Measurements from ENCODE around the gene PLEKHA1.

The PLEKHA1 gene

DNA sequence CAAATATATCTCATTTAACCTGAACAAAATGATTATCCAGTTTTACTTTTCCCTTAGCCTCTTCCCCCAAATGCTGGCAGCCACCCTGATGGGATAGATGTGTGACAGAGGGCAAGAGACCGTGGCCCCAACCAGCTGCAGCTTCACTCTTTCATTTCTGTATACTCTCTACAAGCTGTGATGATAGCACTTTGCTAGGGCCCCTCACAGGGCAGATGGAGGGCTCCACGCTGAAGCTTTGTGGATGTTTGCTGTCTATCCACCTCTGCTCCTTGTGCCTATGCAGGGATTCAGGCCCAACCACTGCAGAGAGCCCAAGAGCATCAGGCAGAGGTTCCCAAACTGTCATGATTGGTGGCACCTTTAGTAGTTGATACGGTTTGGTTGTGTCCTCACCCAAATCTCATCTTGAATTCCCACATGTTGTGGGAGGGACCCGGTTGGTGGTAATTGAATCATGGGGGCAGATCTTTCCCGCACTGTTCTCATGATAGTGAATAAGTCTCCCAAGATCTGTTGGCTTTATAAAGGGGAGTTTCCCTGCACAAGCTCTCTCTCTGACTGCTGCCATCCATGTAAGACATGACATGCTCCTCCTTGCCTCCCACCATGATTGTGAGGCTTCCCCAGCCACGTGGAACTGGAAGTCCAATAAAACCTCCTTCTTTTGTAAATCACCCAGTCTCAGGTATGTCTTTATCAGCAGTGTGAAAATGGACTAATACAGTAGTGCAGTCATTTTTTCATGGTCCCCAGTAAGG, 107.0 kb downstream of the PLEKHA1 start:
- TF ChIP-seq, protein P1, sequence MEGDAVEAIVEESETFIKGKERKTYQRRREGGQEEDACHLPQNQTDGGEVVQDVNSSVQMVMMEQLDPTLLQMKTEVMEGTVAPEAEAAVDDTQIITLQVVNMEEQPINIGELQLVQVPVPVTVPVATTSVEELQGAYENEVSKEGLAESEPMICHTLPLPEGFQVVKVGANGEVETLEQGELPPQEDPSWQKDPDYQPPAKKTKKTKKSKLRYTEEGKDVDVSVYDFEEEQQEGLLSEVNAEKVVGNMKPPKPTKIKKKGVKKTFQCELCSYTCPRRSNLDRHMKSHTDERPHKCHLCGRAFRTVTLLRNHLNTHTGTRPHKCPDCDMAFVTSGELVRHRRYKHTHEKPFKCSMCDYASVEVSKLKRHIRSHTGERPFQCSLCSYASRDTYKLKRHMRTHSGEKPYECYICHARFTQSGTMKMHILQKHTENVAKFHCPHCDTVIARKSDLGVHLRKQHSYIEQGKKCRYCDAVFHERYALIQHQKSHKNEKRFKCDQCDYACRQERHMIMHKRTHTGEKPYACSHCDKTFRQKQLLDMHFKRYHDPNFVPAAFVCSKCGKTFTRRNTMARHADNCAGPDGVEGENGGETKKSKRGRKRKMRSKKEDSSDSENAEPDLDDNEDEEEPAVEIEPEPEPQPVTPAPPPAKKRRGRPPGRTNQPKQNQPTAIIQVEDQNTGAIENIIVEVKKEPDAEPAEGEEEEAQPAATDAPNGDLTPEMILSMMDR (IDR thresholded peaks at IDR 0.05; ENCODE audit: extremely low read depth, missing control alignments): no peak
- no peak for DNase-seq (ENCODE audit: low spot score)

Data from GM20000 (cell line).